DMS 273 (cell line): Measurements from ENCODE around the gene NEU4.
"Not testable (repeated sequence)": the region's sequence is repeated elsewhere in the genome, so short reads cannot be mapped to it uniquely, and the experiment has no call there.

Experiments
- DNase-seq: peaks from one replicate; lab custom pipeline; 2025; ENCODE audit not compliant: unreplicated experiment; lab: John Stamatoyannopoulos, UW

Gene NEU4

GRCh38 chr2:241774419-241775222 lies 34.4 kb upstream of the NEU4 start:
- peak; percentile 71 for DNase-seq

- no peak for DNase-seq
Observed at GRCh38 chr2:241775223-241776177, 33.5 kb upstream of the NEU4 start.

GRCh38 chr2:241776336-241777169 lies 32.4 kb upstream of the NEU4 start, which contains the start of gene GAL3ST2:
Gene GAL3ST2 (plus strand): TSS chr2:241776822. CDS start chr2:241776956, 134 bp downstream.
- DNase-seq, result no peak

GRCh38 chr2:241777170-241777685 lies 31.8 kb upstream of the NEU4 start:
- DNase-seq, result no peak

GRCh38 chr2:241777686-241778627 lies 31.0 kb upstream of the NEU4 start:
- DNase-seq, result no peak

GRCh38 chr2:241780939-241781569 lies 27.9 kb upstream of the NEU4 start:
- no peak for DNase-seq

- not testable (repeated sequence) for DNase-seq
Observed at GRCh38 chr2:241782053-241782452, 26.9 kb upstream of the NEU4 start.

GRCh38 chr2:241788135-241788534 lies 20.9 kb upstream of the NEU4 start:
- no peak for DNase-seq

GRCh38 chr2:241788572-241788971 lies 20.4 kb upstream of the NEU4 start:
- DNase-seq, result no peak

- not testable (repeated sequence) for DNase-seq
Observed at GRCh38 chr2:241791385-241791784, 17.6 kb upstream of the NEU4 start.

GRCh38 chr2:241793385-241793784 lies 15.6 kb upstream of the NEU4 start:
- no peak for DNase-seq

GRCh38 chr2:241794250-241794823 lies 14.7 kb upstream of the NEU4 start:
- DNase-seq, result no peak

- no peak for DNase-seq
Observed at GRCh38 chr2:241795021-241795999, 13.7 kb upstream of the NEU4 start.

GRCh38 chr2:241796209-241796608 lies 12.8 kb upstream of the NEU4 start:
- DNase-seq, result no peak

- DNase-seq, result no peak
Observed at GRCh38 chr2:241796610-241797138, 12.3 kb upstream of the NEU4 start.

- no peak for DNase-seq
Observed at GRCh38 chr2:241797441-241798080, 11.4 kb upstream of the NEU4 start.
